Fibroblast of the aortic adventitia (primary cell): ENCODE measurements around the gene CTNNBL1. TPM values are rescaled to one million over a fixed set of nuclear protein-coding genes. Genes with fewer than 3 reads are reported as not detected.
A peak's percentile ranks its signal among the peaks of the same experiment; 100 is the strongest.

Experiments
- DNase-seq: peaks from one replicate; pipeline ENCODE4 v3.0.0-alpha.2; 2010; ENCODE audit warnings: low read depth
- H3K4me3 ChIP-seq: 2 replicates; pipeline ENCODE4 v1.5.1; 2011; ENCODE audit warnings: low read depth, mild to moderate bottlenecking, control low read depth, low read length, moderate library complexity
- CTCF ChIP-seq: IDR thresholded peaks from 2 replicates; pipeline ENCODE4 v1.5.1; 2011; ENCODE audit warnings: mild to moderate bottlenecking, low read length, control low read depth, inconsistent platforms; ENCODE audit not compliant: insufficient read depth
- total RNA-seq: library from RNA; depleted of rRNA; stranded (reverse); fragments of >200 nt; gene quantifications from 2 replicates; pipeline ENCODE4 v1.2.3, GENCODE V29; 2012; ENCODE audit warnings: low replicate concordance

The CTNNBL1 gene
- total RNA-seq, 1 donor, result 23.1 TPM

GRCh38 chr20:37808233-37809070, 114.6 kb downstream of the CTNNBL1 start:
- H3K4me3 ChIP-seq, result no peak overlapping the region
- no peak for DNase-seq
- TF ChIP-seq CTCF, result no peak

- DNase-seq, result no peak
- H3K4me3 ChIP-seq, result no peak overlapping the region
These were observed 116.2 kb downstream of the CTNNBL1 start for GRCh38 chr20:37810027-37810426.

GRCh38 chr20:37816003-37816402, 122.2 kb downstream of the CTNNBL1 start:
- no peak for DNase-seq
- no peak for TF ChIP-seq CTCF

More at GRCh38 chr20:37810027-37810426, 116.2 kb downstream of the CTNNBL1 start:
- no peak for TF ChIP-seq CTCF

GRCh38 chr20:37816726-37817125, 122.9 kb downstream of the CTNNBL1 start:
- TF ChIP-seq CTCF, result no peak
- no peak overlapping the region for H3K4me3 ChIP-seq
- no peak for DNase-seq

More at GRCh38 chr20:37816003-37816402, 122.2 kb downstream of the CTNNBL1 start:
- no peak overlapping the region for H3K4me3 ChIP-seq

GRCh38 chr20:37821696-37822095, 127.9 kb downstream of the CTNNBL1 start:
- DNase-seq, result no peak
- TF ChIP-seq CTCF, result no peak
- H3K4me3 ChIP-seq, result no peak overlapping the region

- no peak overlapping the region for H3K4me3 ChIP-seq
- peak; percentile 68 for DNase-seq
- TF ChIP-seq CTCF, result no peak
These were observed 128.3 kb downstream of the CTNNBL1 start for GRCh38 chr20:37822141-37822601.
